GM12892 (cell line): Measurements from ENCODE around the gene CAPN11.

Source experiments
- POLR2A ChIP-seq: IDR thresholded peaks from 2 replicates; pipeline ENCODE4 v1.6.1; 2011; ENCODE audit warnings: low read depth, low read length, control low read depth
- POLR2AphosphoS5 ChIP-seq: IDR thresholded peaks from 2 replicates; pipeline ENCODE4 v1.6.1; 2011; ENCODE audit warnings: low read depth, low read length, control low read depth
- TAF1 ChIP-seq: IDR thresholded peaks from 2 replicates; pipeline ENCODE4 v1.6.1; 2011; ENCODE audit warnings: low read depth, mild to moderate bottlenecking, control low read depth, low read length, borderline replicate concordance

DNA sequence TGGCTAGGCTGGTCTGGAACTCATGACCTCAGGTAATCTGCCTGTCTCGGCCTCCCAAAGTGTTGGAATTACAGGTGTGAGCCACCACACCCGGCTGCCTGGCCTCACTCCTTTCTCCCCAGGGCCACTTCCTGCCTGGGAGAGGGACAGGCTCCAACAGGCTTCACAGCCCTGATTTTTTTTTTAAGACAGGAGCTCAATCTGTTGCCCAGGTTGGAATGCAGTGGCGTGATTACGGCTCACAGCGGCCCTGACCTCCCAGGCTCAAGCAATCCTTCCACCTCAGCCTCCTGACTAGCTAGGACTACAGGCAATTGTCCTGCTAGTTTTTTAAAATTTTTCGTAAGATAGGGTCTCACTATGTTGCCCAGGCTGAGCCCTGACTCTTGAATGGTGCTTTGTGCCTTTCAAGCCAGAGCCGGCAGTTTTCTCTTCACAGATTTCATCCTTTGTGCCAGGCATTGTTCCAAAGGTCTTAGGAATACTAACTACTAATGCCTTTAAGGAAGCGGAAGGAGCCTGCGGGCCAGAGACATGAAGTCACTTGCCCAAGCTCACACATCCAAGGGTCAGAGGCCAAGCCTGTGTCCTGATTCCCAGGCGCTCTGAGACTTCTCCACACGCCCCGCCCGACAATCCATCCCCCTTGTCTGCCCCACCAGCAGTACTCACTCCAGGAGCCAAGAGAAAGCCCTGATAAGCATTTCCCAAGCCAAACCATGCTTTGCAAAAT lies 19.2 kb downstream of the CAPN11 start:
- TF ChIP-seq POLR2A (no peak), TAF1 (no peak), POLR2AphosphoS5 (no peak)
